ENCODE results near the gene COPG1.

COPG1 gene

GRCh38 chr3:129271674-129272073 lies 22.3 kb downstream of the COPG1 start:
- no peak for ATAC-seq (replicated peaks; ENCODE audit: extremely low read depth, poor library complexity, severe bottlenecking)
- Mint-ChIP-seq H3K4me1 (no peaks in the 10 kb centered on the region), H3K36me3 (ENCODE audit: insufficient read depth) (peaks cover 74% of the 10 kb centered on the region), H3K4me3 (no peak overlapping the region), H3K9me3 (no peaks in the 10 kb centered on the region), H3K27me3 (no peaks in the 10 kb centered on the region), H3K27ac (ENCODE audit: low read depth) (no peak overlapping the region)
- no peak for DNase-seq (ENCODE audit: low spot score in 2 of 2)

- ATAC-seq (replicated peaks; ENCODE audit: extremely low read depth, poor library complexity, severe bottlenecking) (no peak), DNase-seq (ENCODE audit: low spot score in 2 of 2) (no peak)
- no peaks in the 10 kb centered on the region for H3K9me3 Mint-ChIP-seq
- no peaks in the 10 kb centered on the region for H3K27me3 Mint-ChIP-seq
- H3K36me3 Mint-ChIP-seq (ENCODE audit: insufficient read depth) = peaks cover 53% of the 10 kb centered on the region
- H3K4me3 Mint-ChIP-seq = no peak overlapping the region
- H3K27ac Mint-ChIP-seq (ENCODE audit: low read depth) = no peak overlapping the region
- H3K4me1 Mint-ChIP-seq = peaks cover 21% of the 10 kb centered on the region
These were observed 27.0 kb downstream of the COPG1 start for GRCh38 chr3:129276385-129276784.

GRCh38 chr3:129277829-129278271 lies 28.4 kb downstream of the COPG1 start:
- Mint-ChIP-seq H3K9me3 (no peaks in the 10 kb centered on the region), H3K4me1 (peaks cover 36% of the 10 kb centered on the region), H3K27ac (ENCODE audit: low read depth) (peak overlapping the region; percentile 95), H3K36me3 (ENCODE audit: insufficient read depth) (peaks cover 46% of the 10 kb centered on the region), H3K4me3 (peak overlapping the region; percentile 88), H3K27me3 (no peaks in the 10 kb centered on the region)
- DNase-seq (ENCODE audit: low spot score in 2 of 2) (no peak), ATAC-seq (replicated peaks; ENCODE audit: extremely low read depth, poor library complexity, severe bottlenecking) (no peak)

- Mint-ChIP-seq H3K9me3 (no peaks in the 10 kb centered on the region), H3K27me3 (no peaks in the 10 kb centered on the region), H3K36me3 (ENCODE audit: insufficient read depth) (peaks cover 40% of the 10 kb centered on the region), H3K4me1 (peaks cover 38% of the 10 kb centered on the region), H3K27ac (ENCODE audit: low read depth) (peak within 1 kb of the TSS; percentile 95), H3K4me3 (peak within 1 kb of the TSS; percentile 88)
- DNase-seq (ENCODE audit: low spot score in 2 of 2) = peak; percentile 87
- peak; percentile 92 for ATAC-seq (replicated peaks; ENCODE audit: extremely low read depth, poor library complexity, severe bottlenecking)
These were observed 29.1 kb downstream of the COPG1 start, which contains the start of gene HMCES for GRCh38 chr3:129278439-129278965. TSS of gene HMCES (plus strand) at chr3:129278870. CDS start at chr3:129279733, 863 bp downstream.

GRCh38 chr3:129278966-129279906 lies 29.8 kb downstream of the COPG1 start:
- H3K36me3 Mint-ChIP-seq (ENCODE audit: insufficient read depth) = peaks cover 33% of the 10 kb centered on the region
- ATAC-seq (replicated peaks; ENCODE audit: extremely low read depth, poor library complexity, severe bottlenecking) = peak; percentile 37

GRCh38 chr3:129280183-129280582 lies 30.8 kb downstream of the COPG1 start:
- Mint-ChIP-seq H3K27me3 (no peaks in the 10 kb centered on the region), H3K27ac (ENCODE audit: low read depth) (peak overlapping the region; percentile 95), H3K9me3 (no peaks in the 10 kb centered on the region), H3K4me3 (peak overlapping the region; percentile 88), H3K36me3 (ENCODE audit: insufficient read depth) (peaks cover 33% of the 10 kb centered on the region), H3K4me1 (peaks cover 38% of the 10 kb centered on the region)
- DNase-seq (ENCODE audit: low spot score in 2 of 2) (no peak), ATAC-seq (replicated peaks; ENCODE audit: extremely low read depth, poor library complexity, severe bottlenecking) (no peak)

More at GRCh38 chr3:129278966-129279906, 29.8 kb downstream of the COPG1 start:
- peak; percentile 13 to 16 for DNase-seq (ENCODE audit: low spot score in 2 of 2)
- peaks cover 38% of the 10 kb centered on the region for H3K4me1 Mint-ChIP-seq
- no peaks in the 10 kb centered on the region for H3K27me3 Mint-ChIP-seq
- no peaks in the 10 kb centered on the region for H3K9me3 Mint-ChIP-seq
- peak overlapping the region; percentile 88 for H3K4me3 Mint-ChIP-seq
- H3K27ac Mint-ChIP-seq (ENCODE audit: low read depth) = peak overlapping the region; percentile 95

GRCh38 chr3:129281726-129282125 lies 32.3 kb downstream of the COPG1 start:
- ATAC-seq (replicated peaks; ENCODE audit: extremely low read depth, poor library complexity, severe bottlenecking) (no peak), DNase-seq (ENCODE audit: low spot score in 2 of 2) (no peak)
- peaks cover 27% of the 10 kb centered on the region for H3K36me3 Mint-ChIP-seq (ENCODE audit: insufficient read depth)
- no peaks in the 10 kb centered on the region for H3K9me3 Mint-ChIP-seq
- no peaks in the 10 kb centered on the region for H3K27me3 Mint-ChIP-seq
- H3K4me3 Mint-ChIP-seq = no peak overlapping the region
- H3K4me1 Mint-ChIP-seq = peaks cover 38% of the 10 kb centered on the region
- peak overlapping the region; percentile 65 for H3K27ac Mint-ChIP-seq (ENCODE audit: low read depth)

- peak overlapping the region; percentile 9 for H3K4me3 Mint-ChIP-seq
- peak overlapping the region; percentile 65 for H3K27ac Mint-ChIP-seq (ENCODE audit: low read depth)
- DNase-seq (ENCODE audit: low spot score in 2 of 2) (no peak), ATAC-seq (replicated peaks; ENCODE audit: extremely low read depth, poor library complexity, severe bottlenecking) (no peak)
- no peaks in the 10 kb centered on the region for H3K27me3 Mint-ChIP-seq
- H3K36me3 Mint-ChIP-seq (ENCODE audit: insufficient read depth) = peaks cover 27% of the 10 kb centered on the region
- H3K4me1 Mint-ChIP-seq = peaks cover 38% of the 10 kb centered on the region
- no peaks in the 10 kb centered on the region for H3K9me3 Mint-ChIP-seq
These were observed 33.4 kb downstream of the COPG1 start for GRCh38 chr3:129282727-129283327.

GRCh38 chr3:129286081-129286480 lies 36.7 kb downstream of the COPG1 start:
- no peaks in the 10 kb centered on the region for H3K9me3 Mint-ChIP-seq
- H3K4me3 Mint-ChIP-seq = no peak overlapping the region
- peaks cover 38% of the 10 kb centered on the region for H3K36me3 Mint-ChIP-seq (ENCODE audit: insufficient read depth)
- DNase-seq (ENCODE audit: low spot score in 2 of 2) = no peak
- ATAC-seq (replicated peaks; ENCODE audit: extremely low read depth, poor library complexity, severe bottlenecking) = no peak
- peaks cover 17% of the 10 kb centered on the region for H3K4me1 Mint-ChIP-seq
- no peak overlapping the region for H3K27ac Mint-ChIP-seq (ENCODE audit: low read depth)
- no peaks in the 10 kb centered on the region for H3K27me3 Mint-ChIP-seq

- Mint-ChIP-seq H3K9me3 (no peaks in the 10 kb centered on the region), H3K27me3 (no peaks in the 10 kb centered on the region), H3K4me3 (no peak overlapping the region), H3K4me1 (peaks cover 6% of the 10 kb centered on the region), H3K36me3 (ENCODE audit: insufficient read depth) (peaks cover 58% of the 10 kb centered on the region), H3K27ac (ENCODE audit: low read depth) (no peak overlapping the region)
- no peak for ATAC-seq (replicated peaks; ENCODE audit: extremely low read depth, poor library complexity, severe bottlenecking)
- no peak for DNase-seq (ENCODE audit: low spot score in 2 of 2)
These were observed 39.0 kb downstream of the COPG1 start for GRCh38 chr3:129288446-129288845.

- no peaks in the 10 kb centered on the region for H3K9me3 Mint-ChIP-seq
- H3K27ac Mint-ChIP-seq (ENCODE audit: low read depth) = no peak overlapping the region
- no peaks in the 10 kb centered on the region for H3K27me3 Mint-ChIP-seq
- peaks cover 62% of the 10 kb centered on the region for H3K36me3 Mint-ChIP-seq (ENCODE audit: insufficient read depth)
- peaks cover 6% of the 10 kb centered on the region for H3K4me1 Mint-ChIP-seq
- no peak overlapping the region for H3K4me3 Mint-ChIP-seq
- ATAC-seq (replicated peaks; ENCODE audit: extremely low read depth, poor library complexity, severe bottlenecking) (no peak), DNase-seq (ENCODE audit: low spot score in 2 of 2) (no peak)
These were observed 40.0 kb downstream of the COPG1 start for GRCh38 chr3:129289201-129289921.

GRCh38 chr3:129291236-129291886 lies 42.0 kb downstream of the COPG1 start:
- ATAC-seq (replicated peaks; ENCODE audit: extremely low read depth, poor library complexity, severe bottlenecking) = no peak
- no peak overlapping the region for H3K27ac Mint-ChIP-seq (ENCODE audit: low read depth)
- H3K4me1 Mint-ChIP-seq = peaks cover 12% of the 10 kb centered on the region
- DNase-seq (ENCODE audit: low spot score in 2 of 2) = no peak
- H3K27me3 Mint-ChIP-seq = no peaks in the 10 kb centered on the region
- no peaks in the 10 kb centered on the region for H3K9me3 Mint-ChIP-seq
- peaks cover 68% of the 10 kb centered on the region for H3K36me3 Mint-ChIP-seq (ENCODE audit: insufficient read depth)
- H3K4me3 Mint-ChIP-seq = no peak overlapping the region

Data from central memory CD8-positive, alpha-beta T cell (primary cell).